Occipital lobe (tissue), 2 donors: ENCODE data around the gene PDE11A. TPM values are rescaled to one million over a fixed set of nuclear protein-coding genes. Genes with fewer than 3 reads are reported as not detected.

Experiments used
- DNase-seq: peaks from one replicate; lab custom pipeline; 2025; lab: John Stamatoyannopoulos, UW
- total RNA-seq: library from RNA; depleted of rRNA; stranded (reverse); fragments of >200 nt; gene quantifications from one replicate; pipeline ENCODE4 v1.2.3, GENCODE V29; 2014

Gene PDE11A
- total RNA-seq, 1 donor from 2014 or later, result 1.7 TPM

- DNase-seq, result no peak
Observed at GRCh38 chr2:177603768-177604167, 468.8 kb downstream of the PDE11A start.

GRCh38 chr2:177603181-177603580 is 469.4 kb downstream of the PDE11A start:
- no peak for DNase-seq

- DNase-seq, result no peak
Observed at GRCh38 chr2:177602611-177603164, 469.9 kb downstream of the PDE11A start.

DNA sequence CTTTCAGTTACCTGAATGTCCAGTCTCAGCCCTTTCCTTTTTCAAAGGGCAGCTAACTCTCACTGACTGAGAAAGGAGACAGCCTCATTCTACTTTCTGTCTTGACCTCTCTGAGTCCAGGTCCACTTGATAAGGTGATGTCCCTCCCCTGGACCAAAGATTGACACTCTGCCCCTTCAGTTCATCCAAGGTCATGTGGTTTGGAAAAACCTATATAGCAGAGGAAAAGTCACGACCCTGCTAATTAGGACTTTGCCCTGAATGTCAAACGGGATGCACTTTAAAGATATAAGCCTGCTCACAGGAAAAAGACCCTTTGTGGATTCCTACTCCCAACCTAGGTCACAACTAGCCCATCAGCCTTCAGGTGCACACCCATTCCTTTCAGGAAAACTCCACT is 471.7 kb downstream of the PDE11A start:
- DNase-seq, result no peak

DNA sequence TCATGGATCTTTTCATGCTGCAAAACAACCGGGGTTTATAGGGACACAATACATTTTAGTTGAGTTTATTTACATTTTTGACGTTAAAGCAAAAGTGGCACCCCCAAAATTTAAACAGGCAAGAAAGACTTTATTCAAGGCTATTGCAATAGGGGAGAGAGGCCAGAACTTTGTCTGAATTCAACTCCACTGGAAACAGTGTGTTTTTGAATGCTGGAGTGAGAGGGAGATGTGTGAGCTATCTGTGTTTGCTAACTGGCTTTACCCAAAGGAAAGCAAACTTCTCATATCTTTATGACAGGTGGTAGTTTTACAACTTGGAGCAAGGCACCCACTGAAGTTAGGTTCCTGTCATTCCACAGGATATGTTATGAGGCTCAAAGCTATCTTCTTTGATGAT is 472.6 kb downstream of the PDE11A start:
- DNase-seq, result no peak

DNA sequence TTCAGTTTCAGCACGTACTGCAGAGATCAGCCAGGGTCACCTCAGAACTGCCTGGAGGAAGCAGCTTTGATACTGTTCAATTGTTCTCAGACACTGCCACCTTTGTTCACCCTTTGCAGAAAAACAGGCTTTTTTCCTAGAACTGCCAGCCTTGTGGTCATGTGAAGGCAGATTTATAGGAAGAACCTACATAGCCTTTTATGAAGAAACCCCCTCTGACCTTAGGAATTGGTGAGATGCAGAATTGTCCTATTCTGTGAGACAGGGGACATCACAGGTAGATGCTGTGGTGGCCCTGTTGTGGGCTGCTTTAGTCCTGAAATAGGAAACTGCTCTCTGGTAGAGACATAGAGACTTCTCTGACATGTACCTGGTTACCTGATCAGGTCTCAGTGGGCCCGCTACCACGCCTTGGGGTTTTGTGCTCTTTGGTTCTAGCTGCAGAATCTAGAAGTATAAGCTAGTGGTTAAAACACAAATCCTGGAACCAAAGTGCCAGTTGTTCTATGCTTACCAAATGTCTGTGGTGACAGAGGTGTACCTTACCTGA is 473.4 kb downstream of the PDE11A start:
- DNase-seq, result no peak

- DNase-seq, result no peak
Observed at GRCh38 chr2:177598326-177599138, 474.0 kb downstream of the PDE11A start.

GRCh38 chr2:177597759-177598158 is 474.8 kb downstream of the PDE11A start:
- DNase-seq, result no peak

DNA sequence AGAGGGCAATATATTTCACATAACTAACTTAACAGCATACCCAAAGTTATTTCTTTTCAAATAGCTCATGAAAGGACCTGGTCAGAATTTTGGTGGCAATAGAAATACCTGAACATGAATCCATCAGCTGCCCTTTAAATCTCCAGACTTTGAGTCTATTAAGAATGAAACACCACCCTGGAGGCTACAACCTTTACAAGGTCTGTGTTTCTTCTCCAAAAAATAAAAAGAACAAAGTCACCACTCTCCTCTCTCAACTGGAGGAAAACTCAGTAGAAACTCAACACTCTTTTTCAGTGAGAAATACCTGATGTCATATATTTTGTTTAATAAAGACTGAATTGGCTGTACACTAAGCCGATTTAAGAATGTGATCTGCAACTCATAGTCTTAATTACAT is 475.7 kb downstream of the PDE11A start:
- no peak for DNase-seq

GRCh38 chr2:177595126-177595845 is 477.3 kb downstream of the PDE11A start:
- no peak for DNase-seq

- DNase-seq, result no peak
Observed at GRCh38 chr2:177593402-177593801, 479.2 kb downstream of the PDE11A start.

- no peak for DNase-seq
Observed at GRCh38 chr2:177592945-177593344, 479.6 kb downstream of the PDE11A start.

DNA sequence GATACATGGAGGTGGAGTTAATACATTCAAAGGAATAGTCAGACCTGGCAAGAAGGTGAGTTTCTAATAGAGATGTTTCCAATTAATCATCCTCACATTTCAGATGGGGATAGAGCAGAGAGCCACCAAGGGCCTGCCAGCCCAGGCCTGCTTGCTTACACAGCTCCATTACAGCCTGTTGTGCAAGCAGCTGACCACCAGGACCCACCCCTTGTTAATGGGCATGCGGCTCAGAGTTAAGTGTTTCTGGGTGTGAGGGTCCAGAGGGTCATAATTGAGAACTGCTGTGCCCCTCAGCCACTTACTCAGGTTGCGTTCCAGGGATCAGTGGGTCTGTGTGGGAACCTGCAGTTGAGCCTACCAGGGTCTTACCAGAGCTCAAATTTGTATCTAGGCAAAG is 480.2 kb downstream of the PDE11A start:
- DNase-seq, result no peak

DNA sequence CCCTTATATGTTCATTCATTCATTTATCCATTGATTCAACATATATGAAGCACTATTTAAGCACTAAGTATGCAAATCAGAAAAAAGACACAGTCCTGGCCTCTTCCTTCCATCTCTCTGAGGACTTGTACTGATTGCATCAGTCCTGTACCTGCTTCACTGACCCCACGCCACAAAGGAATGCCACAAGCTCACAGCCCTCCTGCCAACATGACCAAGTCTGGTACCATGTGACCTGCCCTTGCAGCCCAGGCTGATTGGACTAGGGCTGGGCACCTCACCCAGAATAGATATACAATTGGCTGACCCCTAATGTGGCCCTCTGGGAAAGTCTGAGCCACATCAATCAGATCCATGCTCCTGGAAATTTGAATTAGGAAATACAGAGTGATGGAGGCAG is 483.4 kb downstream of the PDE11A start:
- no peak for DNase-seq

DNA sequence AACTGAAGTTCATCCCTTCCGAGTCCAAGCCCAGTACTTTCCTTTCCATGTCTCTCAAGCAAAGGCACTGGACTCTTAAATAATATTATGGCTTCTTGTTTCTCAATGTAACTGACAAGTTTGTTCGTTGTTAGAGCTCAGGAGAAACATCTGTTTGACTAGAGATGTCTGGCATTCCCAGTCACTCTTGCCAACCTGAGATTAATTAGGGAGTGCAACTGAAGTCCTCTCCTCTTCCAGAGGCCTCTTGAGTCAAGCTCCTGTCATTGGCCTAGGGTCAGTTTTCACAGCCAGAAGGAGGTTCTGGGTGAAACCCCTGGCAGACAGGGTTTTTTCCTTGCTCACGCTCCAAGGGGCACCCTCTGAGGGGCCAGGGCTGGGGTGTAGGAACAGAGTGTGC is 483.9 kb downstream of the PDE11A start:
- no peak for DNase-seq

DNA sequence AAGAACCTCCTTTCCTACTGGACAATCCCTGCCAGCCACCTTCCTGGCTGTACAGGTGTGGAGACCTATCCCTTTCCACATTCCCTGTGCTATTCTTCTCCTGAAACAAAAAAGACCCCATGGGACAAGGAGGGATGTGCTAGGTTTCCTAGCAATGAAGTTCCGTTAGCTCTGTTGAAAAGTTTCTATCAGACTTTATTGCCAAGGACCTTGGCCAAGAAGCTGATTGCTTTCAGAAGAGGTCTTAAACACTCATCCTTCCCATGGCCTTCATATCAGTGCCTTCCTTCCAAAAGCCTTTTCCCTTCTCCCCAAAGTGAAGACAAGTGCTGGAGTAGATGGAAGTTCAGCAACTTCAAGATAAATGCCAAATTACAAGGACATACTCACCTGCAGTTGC is 485.2 kb downstream of the PDE11A start:
- DNase-seq, result no peak

DNA sequence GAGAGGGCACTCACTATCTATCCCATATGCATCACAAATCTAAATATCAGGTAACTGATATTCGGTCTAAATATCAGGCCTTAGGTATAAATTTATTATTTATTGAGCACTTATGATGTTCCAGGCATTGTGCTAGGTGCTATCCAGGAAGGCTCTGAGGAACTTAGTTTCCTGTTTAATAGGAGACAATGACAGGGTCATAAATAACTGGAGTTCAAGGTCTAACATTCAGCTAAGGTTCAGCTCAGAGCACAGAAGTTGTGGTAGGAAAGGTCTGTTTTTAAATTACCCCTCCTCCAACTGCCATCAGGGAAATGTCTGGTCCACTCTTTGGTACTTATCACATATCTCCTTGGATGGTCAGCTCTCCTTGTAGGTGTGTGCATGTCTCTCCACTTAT is 486.4 kb downstream of the PDE11A start:
- DNase-seq, result no peak

DNA sequence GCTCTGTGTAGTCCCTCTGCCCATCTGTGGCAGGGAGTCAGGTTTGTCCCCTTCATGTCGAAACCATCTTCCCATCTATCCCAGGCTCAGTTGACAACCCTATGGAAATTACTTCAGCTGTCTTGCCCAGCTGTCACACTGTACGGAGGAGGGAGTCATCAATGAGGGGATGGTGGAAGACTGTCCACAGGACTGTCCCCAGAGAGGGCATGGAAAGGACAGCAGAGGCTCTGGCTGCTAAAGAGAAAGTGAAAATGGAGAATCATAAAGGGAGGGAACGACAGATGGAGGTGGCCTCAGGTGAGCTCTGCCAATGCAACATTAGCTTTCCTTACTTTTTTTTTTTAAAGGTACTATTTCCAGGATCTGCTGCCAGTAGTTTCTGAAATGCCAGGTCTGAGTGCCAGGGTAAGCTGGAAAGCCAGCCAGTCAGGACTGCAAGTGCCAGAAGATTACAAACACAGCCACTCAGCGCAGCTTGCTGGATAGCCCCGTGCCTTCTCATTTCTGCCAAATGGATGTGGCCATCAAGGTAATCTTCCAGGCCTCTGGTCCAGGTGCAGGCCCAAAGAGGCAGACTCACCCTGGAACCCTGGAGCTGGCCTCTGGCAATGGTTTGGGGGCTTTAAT is 487.2 kb downstream of the PDE11A start:
- no peak for DNase-seq

- DNase-seq, result no peak
Observed at GRCh38 chr2:177584030-177584692, 488.4 kb downstream of the PDE11A start.

- no peak for DNase-seq
Observed at GRCh38 chr2:177582000-177582399, 490.6 kb downstream of the PDE11A start.

DNA sequence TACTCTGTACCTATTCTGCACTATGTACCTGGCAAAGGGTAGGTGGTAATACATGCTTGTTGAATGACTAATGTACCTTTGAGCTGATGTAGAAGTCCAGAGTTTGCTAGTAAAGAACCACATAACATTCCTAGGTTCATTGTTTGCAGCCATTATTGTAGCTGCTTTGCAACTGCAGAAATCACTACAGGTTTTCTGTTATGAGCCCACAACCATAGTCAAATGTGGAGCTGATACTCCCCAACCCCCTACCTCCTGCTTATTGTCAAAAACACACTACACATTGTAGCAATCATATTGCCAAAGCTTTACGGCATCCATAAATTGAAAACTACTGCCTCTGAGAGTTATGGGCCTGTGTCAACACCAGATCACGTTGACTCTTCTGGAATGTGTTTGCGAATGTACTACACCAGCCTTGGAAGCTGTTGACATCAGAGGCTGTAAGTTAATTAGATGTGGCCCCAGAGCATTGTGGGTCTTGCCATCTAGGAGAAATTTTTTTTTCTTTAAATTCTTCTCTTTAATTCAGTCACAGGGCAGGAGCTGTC is 493.0 kb downstream of the PDE11A start:
- no peak for DNase-seq
